Stomach (tissue), 9 donors: Measurements from ENCODE around the gene EYA3. TPM values are rescaled to one million over a fixed set of nuclear protein-coding genes. Genes with fewer than 3 reads are reported as not detected.
A peak's percentile ranks its signal among the peaks of the same experiment; 100 is the strongest.

Experiments
- DNase-seq, 2 donors: peaks; one replicate each; pipeline versions ENCODE4 v3.0.0 to v3.0.0-alpha.2; 2013 to 2019
- H3K27ac ChIP-seq, 5 donors: fragments of 200-600 bp in 4 of 5; sonication (generic) in 4 of 5; one replicate each; pipeline ENCODE4 v1.5.1; 2013 to 2019; ENCODE audit warnings: mild to moderate bottlenecking in 1 of 5, moderate library complexity in 1 of 5
- H3K27me3 ChIP-seq, 3 donors: fragments of 200-600 bp; sonication (generic); one replicate each; pipeline ENCODE4 v1.5.1; 2017 to 2019; ENCODE audit warnings: mixed run types in 1 of 3
- H3K36me3 ChIP-seq, 4 donors: fragments of 200-600 bp; sonication (generic); 1 replicate in 3 of 4; 2 replicates in 1 of 4; pipeline ENCODE4 v1.5.1; 2016 to 2019
- H3K4me1 ChIP-seq, 4 donors: fragments of 200-600 bp; sonication (generic); one replicate each; pipeline ENCODE4 v1.5.1; 2016 to 2019
- H3K4me3 ChIP-seq, 4 donors: fragments of 200-600 bp; sonication (generic) in 3 of 4; one replicate each; pipeline ENCODE4 v1.5.1; 2016 to 2019; ENCODE audit warnings: mild to moderate bottlenecking in 1 of 4
- H3K9me3 ChIP-seq, 4 donors: fragments of 200-600 bp; sonication (generic); one replicate each; pipeline ENCODE4 v1.5.1; 2016 to 2019
- EP300 ChIP-seq: sonication (generic); formaldehyde crosslinking; IDR thresholded peaks from one replicate; pipeline ENCODE4 v1.6.1; 2017; ENCODE audit warnings: antibody characterized with exemption
- POLR2A ChIP-seq, 4 donors: fragments of 450-650 bp; IDR thresholded peaks; one replicate each; pipeline ENCODE4 v1.6.1; 2016; ENCODE audit warnings: antibody characterized with exemption in 4 of 4, control low read depth in 2 of 4, mild to moderate bottlenecking in 1 of 4, moderate library complexity in 1 of 4
- POLR2AphosphoS5 ChIP-seq, 3 donors: sonication (generic); formaldehyde crosslinking; IDR thresholded peaks; one replicate each; pipeline ENCODE4 v1.6.1; 2016; ENCODE audit warnings: antibody characterized with exemption in 3 of 3
- WGBS, 5 donors: extraction: QIAGEN DNeasy Blood & Tissue Kit in 3 of 5; methylation state at CpG; one replicate each; pipeline versions ENCODE4 v1.1.5 to v1.1.7; 2013 to 2018; 5-methylcytosine and 5-hydroxymethylcytosine counted together
- intact Hi-C: fragments of 100-400 bp; cut with DNase I; formaldehyde crosslinking; loops from one replicate; pipeline ENCODE4 v1.15.1; 2023; ENCODE audit warnings: low total_unique reads
- polyA plus RNA-seq, 3 donors: library from polyadenylated mRNA; stranded (reverse); fragments of 200-250 nt; gene quantifications; one replicate each; pipeline ENCODE4 v1.2.3, GENCODE V29; 2013
- total RNA-seq, 5 donors: library from RNA; depleted of rRNA; stranded (reverse); fragments of >200 nt; gene quantifications; one replicate each; pipeline versions ENCODE4 v1.1.0 to v1.2.3, GENCODE V29; 2014 to 2016
- TF ChIP-seq, protein P1 (sequence below), 7 experiments: fragments of 450-650 bp in 4 of 7; fragments of 200-600 bp in 3 of 7; sonication (generic) in 3 of 7; IDR thresholded peaks; one replicate each; pipeline ENCODE4 v1.5.1; 2016 to 2019; ENCODE audit warnings: antibody characterized with exemption in 7 of 7, control low read depth in 2 of 7, mild to moderate bottlenecking in 1 of 7
- donor health status: healthy with polysubstance abuse.
- donor health status: Bipolar disorder and iron deficiency.
- donor health status: healthy.

The EYA3 gene
- total and polyA plus RNA-seq, 8 donors = 2.9 to 38.2 (median 12.5) TPM

DNA sequence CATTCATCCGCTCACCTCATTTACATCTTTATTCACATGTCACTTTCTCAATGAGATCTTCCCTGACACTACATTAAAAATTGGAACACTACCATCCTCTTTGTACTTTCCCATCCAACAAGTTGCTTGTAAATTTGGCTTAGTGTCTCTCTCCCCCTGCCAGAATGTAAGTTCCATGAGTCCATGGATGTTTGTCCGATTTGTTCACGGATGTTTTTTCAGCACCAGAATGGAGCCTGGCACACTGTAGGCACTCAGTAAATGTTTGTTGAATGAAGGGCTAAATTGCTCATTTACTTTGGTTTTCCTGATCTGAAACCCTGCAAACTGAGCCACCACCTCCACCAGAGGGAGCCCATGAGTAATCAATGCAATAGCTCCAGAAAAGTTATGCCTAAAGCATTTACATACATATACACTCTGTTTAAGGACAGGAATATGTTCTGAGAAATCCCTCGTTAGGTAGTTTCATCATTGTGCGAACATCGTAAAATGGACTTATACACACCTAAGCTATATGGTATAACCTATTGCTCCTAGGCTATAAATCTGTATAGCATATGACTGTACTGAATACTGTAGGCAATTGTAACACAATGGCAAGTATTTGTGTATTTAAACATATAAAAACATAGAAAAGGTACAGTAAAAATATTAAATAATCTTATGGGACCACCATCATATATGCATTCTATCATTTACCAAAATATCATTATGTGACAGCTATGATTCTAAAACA, 2.8 kb upstream of the EYA3 start:
- 22 to 33% (median 31%) methylated on average over 6 of the region's 6 CpGs for WGBS, 5 donors
- peak; percentile 86 to 87 for DNase-seq
- H3K4me3 ChIP-seq = no peak overlapping the region
- TF ChIP-seq POLR2A (IDR thresholded peaks at IDR 0.05) (no peak), EP300 (no peak), POLR2AphosphoS5 (IDR thresholded peaks at IDR 0.05) (peak in 1 of 3 donors; percentile 56)
- TF ChIP-seq, protein P1, sequence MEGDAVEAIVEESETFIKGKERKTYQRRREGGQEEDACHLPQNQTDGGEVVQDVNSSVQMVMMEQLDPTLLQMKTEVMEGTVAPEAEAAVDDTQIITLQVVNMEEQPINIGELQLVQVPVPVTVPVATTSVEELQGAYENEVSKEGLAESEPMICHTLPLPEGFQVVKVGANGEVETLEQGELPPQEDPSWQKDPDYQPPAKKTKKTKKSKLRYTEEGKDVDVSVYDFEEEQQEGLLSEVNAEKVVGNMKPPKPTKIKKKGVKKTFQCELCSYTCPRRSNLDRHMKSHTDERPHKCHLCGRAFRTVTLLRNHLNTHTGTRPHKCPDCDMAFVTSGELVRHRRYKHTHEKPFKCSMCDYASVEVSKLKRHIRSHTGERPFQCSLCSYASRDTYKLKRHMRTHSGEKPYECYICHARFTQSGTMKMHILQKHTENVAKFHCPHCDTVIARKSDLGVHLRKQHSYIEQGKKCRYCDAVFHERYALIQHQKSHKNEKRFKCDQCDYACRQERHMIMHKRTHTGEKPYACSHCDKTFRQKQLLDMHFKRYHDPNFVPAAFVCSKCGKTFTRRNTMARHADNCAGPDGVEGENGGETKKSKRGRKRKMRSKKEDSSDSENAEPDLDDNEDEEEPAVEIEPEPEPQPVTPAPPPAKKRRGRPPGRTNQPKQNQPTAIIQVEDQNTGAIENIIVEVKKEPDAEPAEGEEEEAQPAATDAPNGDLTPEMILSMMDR (IDR thresholded peaks at IDR 0.05) = peak in 5 of 7 experiments; percentile 55 to 88 (median 74)
- peak overlapping the region in 1 of 5 donors; percentile 33 for H3K27ac ChIP-seq
- H3K9me3 ChIP-seq = no peaks in the 10 kb centered on the region
- H3K36me3 ChIP-seq = no peaks in the 10 kb centered on the region
- intact Hi-C loops = loop anchor here (5.0 kb wide), 1 partner anchor 111 kb away; no protein-coding TSS in a partner anchor
- peaks cover 19 to 34% (median 29%) of the 10 kb centered on the region in 4 donors for H3K4me1 ChIP-seq
- H3K27me3 ChIP-seq = no peaks in the 10 kb centered on the region

DNA sequence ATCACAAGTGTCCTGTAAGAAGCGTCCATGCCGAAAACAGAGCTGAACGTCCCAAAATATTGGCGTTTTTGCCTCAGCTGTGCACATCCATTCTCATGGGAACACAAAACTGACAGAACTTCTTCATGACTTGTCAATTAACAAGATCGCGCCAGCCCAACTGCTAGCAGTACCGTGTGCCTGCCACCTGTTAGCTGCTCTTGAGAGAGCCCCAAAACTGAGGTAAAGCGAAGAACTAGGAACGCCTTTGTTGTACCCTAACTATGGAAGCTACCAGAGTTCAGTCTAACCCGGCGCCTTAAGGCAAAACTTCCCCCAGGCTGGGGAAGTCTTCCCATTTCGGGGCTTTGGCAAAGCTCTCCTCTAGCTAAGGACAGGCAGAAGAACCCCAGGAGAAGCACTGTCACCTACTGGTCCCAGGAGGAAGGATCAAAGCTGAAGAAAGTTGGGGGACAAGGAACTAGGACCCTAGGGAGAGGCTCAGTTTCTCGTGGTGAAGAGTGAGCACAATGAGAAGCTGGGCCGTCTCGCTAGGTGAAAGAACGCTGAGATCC, 719 bp downstream of the EYA3 start:
- peaks cover 24 to 52% (median 39%) of the 10 kb centered on the region in 4 donors for H3K4me1 ChIP-seq
- intact Hi-C loops = no loop called here
- H3K36me3 ChIP-seq = no peaks in the 10 kb centered on the region
- H3K4me3 ChIP-seq = peak overlapping the region; percentile 63 to 90 (median 78)
- WGBS, 5 donors = 1 to 5% (median 2%) methylated on average over 16 of the region's 16 CpGs
- no peaks in the 10 kb centered on the region for H3K9me3 ChIP-seq
- peak in 1 of 2 donors; percentile 46 for DNase-seq
- H3K27me3 ChIP-seq = no peaks in the 10 kb centered on the region
- no peak for TF ChIP-seq POLR2AphosphoS5 (IDR thresholded peaks at IDR 0.05)
- TF ChIP-seq EP300 = no peak
- no peak for TF ChIP-seq POLR2A (IDR thresholded peaks at IDR 0.05)
- TF ChIP-seq, protein P1 (IDR thresholded peaks at IDR 0.05) = no peak
- H3K27ac ChIP-seq = peak overlapping the region; percentile 86 to 91 (median 88)

DNA sequence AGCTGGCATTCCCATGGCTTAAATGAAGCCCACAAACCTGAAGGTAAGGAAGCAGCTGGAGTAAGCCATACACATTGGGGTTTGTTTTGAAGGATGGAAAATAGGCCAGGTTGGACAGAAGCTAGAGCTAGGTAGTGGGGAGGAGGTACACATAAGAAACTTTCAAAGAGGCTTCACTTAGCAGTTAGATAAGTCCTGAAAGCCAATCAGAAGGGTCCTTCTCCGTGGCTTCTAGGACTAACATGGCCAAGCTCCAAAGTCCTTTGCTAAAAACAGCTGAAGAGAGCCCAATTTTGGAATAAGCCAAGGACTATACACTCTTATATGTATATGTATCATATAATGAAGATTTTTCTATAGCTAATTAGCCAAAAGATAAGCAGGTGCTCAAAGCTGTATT, 1.8 kb downstream of the EYA3 start:
- Histone ChIP-seq H3K4me1 (peaks cover 24 to 52% (median 39%) of the 10 kb centered on the region in 4 donors), H3K4me3 (no peak overlapping the region), H3K27me3 (no peaks in the 10 kb centered on the region), H3K9me3 (no peaks in the 10 kb centered on the region), H3K27ac (no peak overlapping the region), H3K36me3 (no peaks in the 10 kb centered on the region)
- no peak for DNase-seq
- WGBS, 5 donors = 40 to 69% (median 58%) methylated on average over 1 of the region's 1 CpG
- intact Hi-C loops = no loop called here
- TF ChIP-seq EP300 = no peak
- no peak for TF ChIP-seq POLR2AphosphoS5 (IDR thresholded peaks at IDR 0.05)
- TF ChIP-seq, protein P1 (IDR thresholded peaks at IDR 0.05) = no peak
- no peak for TF ChIP-seq POLR2A (IDR thresholded peaks at IDR 0.05)

DNA sequence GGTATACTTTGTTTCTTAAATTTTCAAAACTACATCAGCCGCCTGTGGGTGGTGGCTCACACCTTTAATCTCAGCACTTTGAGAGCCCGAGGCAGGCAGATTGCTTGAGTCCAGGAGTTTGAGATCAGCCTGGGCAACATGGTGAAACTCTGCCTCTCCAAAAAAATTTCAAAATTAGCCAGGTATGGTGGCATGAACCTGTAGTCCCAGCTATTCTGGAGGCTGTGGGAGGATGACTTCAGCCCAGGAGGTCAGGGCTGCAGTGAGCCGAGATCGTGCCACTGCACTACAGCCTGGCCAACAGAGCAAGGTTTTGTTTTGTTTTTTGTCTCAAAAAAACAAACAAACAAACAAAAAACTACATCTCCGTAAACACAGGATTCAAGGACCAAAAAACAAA, 3.3 kb downstream of the EYA3 start:
- WGBS, 5 donors = 76 to 87% (median 77%) methylated on average over 5 of the region's 5 CpGs
- H3K36me3 ChIP-seq = peaks cover 0 to 8% (median 6%) of the 10 kb centered on the region in 4 donors
- no peaks in the 10 kb centered on the region for H3K9me3 ChIP-seq
- no peak overlapping the region for H3K27ac ChIP-seq
- no peak overlapping the region for H3K4me3 ChIP-seq
- DNase-seq = no peak
- TF ChIP-seq EP300 (no peak), POLR2A (IDR thresholded peaks at IDR 0.05) (no peak), POLR2AphosphoS5 (IDR thresholded peaks at IDR 0.05) (no peak)
- TF ChIP-seq, protein P1 (IDR thresholded peaks at IDR 0.05) = no peak
- H3K27me3 ChIP-seq = no peaks in the 10 kb centered on the region
- H3K4me1 ChIP-seq = peaks cover 24 to 43% (median 35%) of the 10 kb centered on the region in 4 donors
- intact Hi-C loops = no loop called here
